ENCODE results near the gene THADA.

The THADA gene

DNA sequence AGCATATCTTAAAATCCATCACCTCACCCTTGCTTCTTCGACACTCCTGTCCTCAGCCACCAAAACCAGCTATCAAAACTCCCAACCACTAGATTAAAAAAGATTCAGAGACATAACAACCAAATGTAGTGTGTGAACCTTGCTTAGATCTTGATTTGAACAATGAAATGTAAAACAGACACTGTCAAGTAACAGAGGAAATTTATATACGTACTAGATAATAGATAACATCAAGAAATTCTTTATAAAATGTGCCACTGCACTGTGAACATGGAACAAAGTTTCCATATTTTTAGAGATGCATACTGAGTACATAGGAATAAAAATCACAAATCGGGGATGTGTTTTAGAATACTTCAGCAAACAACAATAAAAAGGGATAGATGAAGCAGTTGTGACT, 86.0 kb downstream of the THADA start:
- DNase-seq (ENCODE audit: low spot score): no peak

DNA sequence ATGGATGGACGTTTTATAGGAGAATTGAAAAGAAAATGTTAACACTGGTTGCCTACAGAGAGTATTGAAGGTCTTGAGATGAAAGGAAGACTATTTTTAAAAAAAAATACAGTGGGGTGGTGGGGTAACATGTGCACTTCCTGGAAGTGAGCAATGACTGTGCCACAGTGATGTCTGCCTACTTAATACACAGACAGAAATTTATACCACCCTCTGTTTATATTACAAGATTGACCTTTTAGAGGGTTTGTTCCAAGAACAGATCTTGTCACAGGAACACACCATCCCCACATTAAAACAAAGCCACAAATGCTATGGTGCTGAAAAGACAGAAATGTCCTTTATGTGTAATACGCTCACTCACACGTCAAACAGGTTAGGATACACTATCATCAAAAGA, 87.6 kb downstream of the THADA start:
- DNase-seq (ENCODE audit: low spot score): no peak

DNA sequence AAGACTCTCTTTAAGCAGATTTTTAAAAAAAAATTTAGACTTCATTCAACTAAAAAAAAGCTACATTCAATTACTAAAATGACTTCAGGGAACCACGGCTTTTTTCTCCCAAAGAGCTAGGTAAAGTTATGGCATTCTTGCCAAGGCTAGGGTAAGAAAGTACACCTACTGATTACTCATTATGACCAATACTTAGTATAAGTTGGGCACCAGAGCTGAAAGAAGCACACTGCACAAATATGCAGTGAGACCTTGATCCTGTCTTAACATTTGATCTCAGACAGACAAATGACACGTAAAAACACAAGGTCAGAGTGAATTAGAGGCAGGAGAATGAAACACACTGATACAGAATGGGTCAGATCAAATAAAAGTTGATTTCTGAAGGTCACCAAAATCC, 88.7 kb downstream of the THADA start:
- no peak for DNase-seq (ENCODE audit: low spot score)

- no peak for DNase-seq (ENCODE audit: low spot score)
Observed at GRCh38 chr2:43495727-43496126, 100.1 kb downstream of the THADA start.

DNA sequence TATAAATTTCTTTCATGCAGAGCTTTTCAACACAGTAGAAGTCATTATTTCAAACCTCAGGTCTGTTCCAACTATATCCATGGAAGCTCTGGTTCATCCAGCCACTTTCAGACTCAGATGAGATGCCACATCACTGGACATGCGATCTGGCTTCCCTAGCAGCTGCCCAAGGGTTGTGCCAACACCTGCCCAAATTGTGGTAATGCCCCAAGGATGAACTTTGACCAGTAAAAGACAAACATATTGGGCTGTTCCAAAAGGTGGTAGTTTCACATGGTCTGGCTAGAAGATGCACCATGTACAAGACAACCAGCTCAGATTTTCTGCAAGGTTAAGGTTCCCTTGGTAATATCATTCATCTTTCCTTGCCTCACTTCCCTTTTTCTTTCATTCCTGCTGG, 101.9 kb downstream of the THADA start:
- no peak for DNase-seq (ENCODE audit: low spot score)

DNA sequence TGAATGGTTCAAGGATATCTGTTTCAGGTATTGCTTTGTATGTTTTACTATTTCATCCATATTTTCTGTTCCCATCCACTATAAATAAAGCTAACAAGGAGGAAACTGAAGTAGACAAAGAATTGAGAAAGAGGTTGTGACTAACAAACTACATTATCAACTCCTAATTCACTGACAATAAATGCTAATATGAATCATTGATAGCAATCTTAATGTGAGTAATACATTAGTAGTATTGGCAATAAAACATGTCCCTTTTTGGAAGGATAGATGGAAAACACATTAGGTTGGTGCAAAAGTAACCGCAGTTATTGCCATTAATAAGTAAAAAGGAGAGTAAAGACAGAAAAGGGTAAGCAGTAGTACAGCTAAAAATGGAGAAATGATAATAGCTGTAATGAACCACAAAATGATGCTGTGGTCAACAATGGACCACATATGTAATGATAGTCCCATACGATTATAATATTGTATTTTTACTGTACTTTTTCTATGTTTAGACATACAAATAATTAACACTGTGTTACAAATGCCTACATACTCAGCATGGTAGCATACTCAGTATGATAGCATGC, 104.7 kb downstream of the THADA start:
- no peak for DNase-seq (ENCODE audit: low spot score)

- no peak for DNase-seq (ENCODE audit: low spot score)
Observed at GRCh38 chr2:43490252-43490786, 105.5 kb downstream of the THADA start.

DNA sequence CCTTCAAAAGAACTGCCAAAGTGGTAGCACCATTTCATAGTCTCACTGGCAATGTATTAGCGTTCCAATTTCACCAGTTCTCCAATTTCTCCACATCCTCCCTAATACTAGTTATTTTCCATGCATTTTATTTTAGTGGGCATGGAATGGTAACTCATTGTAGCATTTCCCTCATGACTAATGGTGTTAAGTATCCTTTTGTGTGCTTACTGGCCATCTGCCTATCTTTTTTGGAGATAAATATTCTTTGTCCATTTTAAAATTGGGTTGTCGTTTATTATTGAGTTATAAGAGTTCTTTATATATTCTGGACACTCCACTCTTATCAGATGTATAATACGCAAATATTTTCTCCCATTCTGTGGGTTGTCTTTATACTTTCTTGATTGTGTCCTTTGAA, 107.1 kb downstream of the THADA start:
- no peak for DNase-seq (ENCODE audit: low spot score)

DNA sequence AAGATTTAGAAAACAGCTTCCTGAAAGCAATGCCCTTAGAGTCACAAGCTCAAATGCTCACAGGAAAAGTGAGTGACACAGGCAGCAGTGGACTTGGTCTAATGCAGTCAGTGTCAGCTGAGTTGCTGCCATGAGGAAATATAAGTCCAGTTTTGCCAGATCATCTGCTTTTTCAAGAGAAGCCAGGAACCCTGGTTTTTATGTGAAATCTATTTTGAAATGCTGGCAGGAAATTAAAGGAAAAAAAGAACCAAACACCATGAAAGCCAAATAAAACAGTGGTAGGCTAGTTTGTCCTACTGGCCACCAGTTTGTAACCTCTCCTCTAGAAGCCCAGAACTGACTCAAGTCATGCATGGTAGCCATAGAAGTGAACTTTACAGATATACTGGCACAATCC, 109.2 kb downstream of the THADA start:
- no peak for DNase-seq (ENCODE audit: low spot score)

GRCh38 chr2:43484323-43484930, 111.4 kb downstream of the THADA start:
- DNase-seq (ENCODE audit: low spot score): peak; percentile 83

GRCh38 chr2:43482961-43483360, 112.9 kb downstream of the THADA start:
- no peak for DNase-seq (ENCODE audit: low spot score)

- DNase-seq (ENCODE audit: low spot score): no peak
Observed at GRCh38 chr2:43481927-43482542, 113.8 kb downstream of the THADA start.

DNA sequence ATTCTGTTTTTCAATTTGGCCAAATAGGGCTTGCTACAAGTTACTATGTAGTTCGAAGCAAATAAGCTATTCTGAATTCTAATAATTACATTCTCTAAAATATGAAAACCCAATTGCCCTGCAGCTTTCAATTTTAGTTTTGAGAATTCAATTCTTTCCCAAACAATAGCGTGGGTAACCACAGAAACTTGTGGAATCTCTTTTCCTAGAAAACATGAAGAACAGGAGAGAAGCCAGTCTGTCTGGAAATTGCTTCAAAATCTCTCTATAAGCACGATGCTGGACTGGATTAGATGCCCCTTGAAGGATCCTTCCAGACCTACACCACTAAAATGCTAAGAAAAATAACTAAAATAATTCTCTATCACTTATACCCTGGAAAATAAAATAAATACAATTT, 115.0 kb downstream of the THADA start:
- no peak for DNase-seq (ENCODE audit: low spot score)

DNA sequence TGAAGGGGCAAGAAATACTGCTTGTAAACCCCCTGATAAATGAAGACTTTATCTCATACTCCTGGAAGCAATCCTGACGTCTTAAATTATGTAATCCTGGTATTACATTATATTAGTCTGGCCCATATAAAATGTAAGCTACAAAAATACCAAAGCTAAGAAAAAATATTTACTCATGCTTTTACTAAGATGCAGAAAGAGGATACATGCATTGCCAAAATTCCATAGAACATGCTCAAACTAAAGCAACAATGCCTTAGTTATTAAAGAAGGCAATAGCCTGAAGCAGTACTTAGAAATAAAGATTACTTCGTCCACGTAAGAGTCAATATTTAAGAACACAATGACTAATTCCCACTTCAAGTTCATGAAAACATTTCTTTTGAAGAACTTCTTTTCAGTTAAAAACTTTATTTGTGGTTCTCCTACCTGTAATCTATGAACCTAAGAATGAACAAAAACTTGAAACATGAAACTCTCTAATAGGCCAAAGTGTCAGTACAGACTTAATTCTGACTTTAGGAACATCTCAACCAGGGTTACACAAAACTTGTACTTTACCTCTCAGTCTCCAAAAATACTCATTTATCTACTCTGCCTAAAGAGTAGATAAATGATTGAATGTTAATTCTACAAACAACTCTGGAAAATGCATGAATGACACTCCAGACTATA, 117.3 kb downstream of the THADA start:
- DNase-seq (ENCODE audit: low spot score): no peak

- no peak for DNase-seq (ENCODE audit: low spot score)
Observed at GRCh38 chr2:43475922-43476321, 119.9 kb downstream of the THADA start.

- no peak for DNase-seq (ENCODE audit: low spot score)
Observed at GRCh38 chr2:43475137-43475846, 120.5 kb downstream of the THADA start.

DNA sequence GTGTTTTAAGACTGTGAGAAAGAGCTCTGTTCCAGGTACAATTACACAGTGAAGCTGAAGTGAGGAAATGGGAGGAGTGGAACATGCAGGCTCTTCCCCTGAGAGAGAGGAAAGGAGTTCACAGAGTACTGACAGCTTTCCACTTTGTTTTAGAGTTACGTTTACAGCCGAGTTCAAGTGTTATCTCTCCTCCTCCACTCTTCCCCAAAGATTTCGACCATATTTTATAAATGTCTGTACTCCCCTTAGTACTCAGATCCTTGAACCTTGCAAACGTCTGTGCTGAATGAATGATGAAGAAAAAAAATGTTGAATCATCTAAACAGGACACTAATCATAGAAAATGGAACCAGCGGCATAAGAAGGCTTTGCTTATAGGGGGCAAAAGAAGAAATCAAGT, 121.6 kb downstream of the THADA start:
- DNase-seq (ENCODE audit: low spot score): no peak

- DNase-seq (ENCODE audit: low spot score): no peak
Observed at GRCh38 chr2:43473767-43474166, 122.1 kb downstream of the THADA start.

GRCh38 chr2:43472527-43473194, 123.2 kb downstream of the THADA start:
- DNase-seq (ENCODE audit: low spot score): no peak

- no peak for DNase-seq (ENCODE audit: low spot score)
Observed at GRCh38 chr2:43469713-43470112, 126.1 kb downstream of the THADA start.

DNA sequence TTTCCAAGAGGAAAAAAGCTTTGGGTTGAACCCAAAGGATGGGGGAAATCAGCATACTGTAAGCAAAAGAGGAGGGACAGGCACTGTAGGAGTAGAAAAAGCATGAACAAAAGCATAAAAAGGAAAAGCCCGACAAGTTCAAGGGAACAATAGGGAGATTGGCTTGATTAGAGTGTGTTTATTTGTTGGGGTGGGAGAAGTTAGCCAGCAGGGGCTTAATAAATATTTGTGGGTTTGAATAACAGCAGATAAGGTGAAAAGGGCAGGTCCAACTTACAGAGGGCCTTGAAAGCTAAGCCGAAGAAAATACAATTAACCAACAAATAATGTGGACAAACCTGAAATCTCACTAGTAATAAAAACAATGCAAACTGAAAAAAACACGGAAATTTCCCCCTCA, 126.7 kb downstream of the THADA start:
- DNase-seq (ENCODE audit: low spot score): no peak

DNA sequence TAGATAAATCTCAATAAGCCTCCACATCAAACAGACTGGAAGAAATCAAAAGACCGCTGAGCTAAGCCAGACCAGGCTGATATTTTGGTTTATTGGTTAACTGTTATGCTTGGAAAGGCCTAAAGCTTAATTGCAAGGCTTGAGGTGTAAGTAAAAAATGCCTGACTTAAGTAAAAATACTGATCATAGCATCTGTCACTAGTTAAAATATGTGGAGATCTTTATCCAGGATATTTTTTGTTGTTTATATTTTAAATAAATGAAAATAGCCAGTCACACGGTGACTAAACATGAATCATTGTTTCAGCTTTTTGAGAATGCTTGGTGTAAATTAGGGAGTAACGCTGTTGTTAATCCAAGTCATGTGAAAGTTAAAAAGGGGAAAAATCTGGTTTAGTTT, 127.9 kb downstream of the THADA start:
- no peak for DNase-seq (ENCODE audit: low spot score)

Data from hematopoietic multipotent progenitor cell treated with erythropoietin and hydrocortisone succinate and interleukin-3 and kit ligand, for 15 days (in vitro differentiated cells).